Measurements from ENCODE around the gene LIG4. TPM values are rescaled to one million over a fixed set of nuclear protein-coding genes. Genes with fewer than 3 reads are reported as not detected.

The LIG4 gene
- total RNA-seq, 6 donors from 2014 or later, result 6.3 to 22.1 (median 8.5) TPM

DNA sequence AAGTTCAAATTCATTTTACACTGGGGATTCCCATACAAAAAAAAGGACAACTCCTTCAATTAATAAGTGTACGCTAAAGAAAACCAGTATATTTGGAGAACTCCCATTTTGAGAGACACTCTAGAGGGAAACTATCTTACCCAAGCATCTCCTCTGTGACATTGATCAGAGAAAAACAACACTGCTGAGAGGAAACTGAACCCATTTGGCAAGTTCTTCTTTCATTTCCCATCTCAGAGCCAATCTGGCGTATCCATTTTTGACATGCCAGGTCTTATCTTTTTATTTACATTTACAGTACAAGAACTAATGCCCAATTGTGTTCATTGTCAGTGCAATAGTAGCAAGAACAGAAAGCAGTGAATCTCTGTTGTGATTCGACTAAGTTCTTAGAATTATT is 30.1 kb downstream of the LIG4 start:
- Histone ChIP-seq H3K4me3 (no peak overlapping the region), H3K9me3 (no peaks in the 10 kb centered on the region), H3K36me3 (no peaks in the 10 kb centered on the region), H3K27ac (no peak overlapping the region), H3K27me3 (no peaks in the 10 kb centered on the region), H3K4me1 (no peaks in the 10 kb centered on the region)
- WGBS, 2 donors, result 59 to 62% methylated on average over 3 of the region's 3 CpGs
- DNase-seq (no peak), ATAC-seq (ENCODE audit: low FRiP score in 2 of 2) (no peak)
- TF ChIP-seq, protein P1, sequence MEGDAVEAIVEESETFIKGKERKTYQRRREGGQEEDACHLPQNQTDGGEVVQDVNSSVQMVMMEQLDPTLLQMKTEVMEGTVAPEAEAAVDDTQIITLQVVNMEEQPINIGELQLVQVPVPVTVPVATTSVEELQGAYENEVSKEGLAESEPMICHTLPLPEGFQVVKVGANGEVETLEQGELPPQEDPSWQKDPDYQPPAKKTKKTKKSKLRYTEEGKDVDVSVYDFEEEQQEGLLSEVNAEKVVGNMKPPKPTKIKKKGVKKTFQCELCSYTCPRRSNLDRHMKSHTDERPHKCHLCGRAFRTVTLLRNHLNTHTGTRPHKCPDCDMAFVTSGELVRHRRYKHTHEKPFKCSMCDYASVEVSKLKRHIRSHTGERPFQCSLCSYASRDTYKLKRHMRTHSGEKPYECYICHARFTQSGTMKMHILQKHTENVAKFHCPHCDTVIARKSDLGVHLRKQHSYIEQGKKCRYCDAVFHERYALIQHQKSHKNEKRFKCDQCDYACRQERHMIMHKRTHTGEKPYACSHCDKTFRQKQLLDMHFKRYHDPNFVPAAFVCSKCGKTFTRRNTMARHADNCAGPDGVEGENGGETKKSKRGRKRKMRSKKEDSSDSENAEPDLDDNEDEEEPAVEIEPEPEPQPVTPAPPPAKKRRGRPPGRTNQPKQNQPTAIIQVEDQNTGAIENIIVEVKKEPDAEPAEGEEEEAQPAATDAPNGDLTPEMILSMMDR (IDR thresholded peaks at IDR 0.05), result no peak
- TF ChIP-seq POLR2A (IDR thresholded peaks at IDR 0.05) (no peak), POLR2AphosphoS5 (IDR thresholded peaks at IDR 0.05) (no peak), EP300 (IDR thresholded peaks at IDR 0.05) (no peak)

DNA sequence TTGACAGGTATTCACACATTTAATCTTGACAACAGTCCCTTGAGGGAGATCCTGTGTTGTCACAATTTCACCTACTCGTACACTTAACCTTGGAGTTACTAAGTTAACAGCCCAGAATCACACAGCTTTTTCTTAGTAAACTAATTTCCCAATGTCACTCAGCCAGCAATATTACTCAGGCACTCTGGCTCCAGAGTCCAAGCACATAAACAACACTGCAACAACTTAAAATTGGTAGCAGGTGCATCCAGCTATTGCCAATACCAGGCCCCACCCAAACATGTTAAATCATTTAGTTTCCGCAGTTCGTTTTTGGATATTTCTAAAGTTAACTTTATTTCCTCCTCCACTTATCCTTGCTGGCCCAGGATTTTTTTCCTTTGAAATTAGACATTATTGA is 32.7 kb downstream of the LIG4 start:
- peak in 1 of 2 donors; percentile 58 for ATAC-seq (ENCODE audit: low FRiP score in 2 of 2)
- 76 to 77% methylated on average over 3 of the region's 3 CpGs for WGBS, 2 donors

DNA sequence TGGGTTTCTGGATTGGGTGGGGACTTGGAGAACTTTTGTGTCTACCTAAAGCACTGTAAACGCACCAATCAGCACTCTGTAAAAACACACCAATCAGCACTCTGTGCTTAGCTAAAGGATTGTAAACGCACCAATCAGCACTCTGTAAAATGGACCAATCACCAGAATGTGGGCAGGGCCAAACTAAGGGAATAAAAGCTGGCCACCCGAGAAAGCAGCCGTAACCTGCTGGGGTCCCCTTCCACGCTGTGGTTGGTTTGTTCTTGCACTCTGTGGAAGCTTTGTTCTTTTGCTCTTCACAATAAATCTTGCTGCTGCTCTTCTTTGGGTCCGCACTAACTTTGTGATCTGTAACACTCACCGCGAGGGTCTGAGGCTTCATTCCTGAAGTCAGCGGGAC is 37.3 kb downstream of the LIG4 start:
- H3K9me3 ChIP-seq, result peaks cover 0 to 4% (median 0%) of the 10 kb centered on the region in 4 donors
- H3K27me3 ChIP-seq, result no peaks in the 10 kb centered on the region
- H3K27ac ChIP-seq, result no peak overlapping the region
- DNase-seq (no peak), ATAC-seq (ENCODE audit: low FRiP score in 2 of 2) (no peak)
- 89 to 93% methylated on average over 9 of the region's 9 CpGs for WGBS, 2 donors
- H3K4me3 ChIP-seq, result no peak overlapping the region
- TF ChIP-seq POLR2A (IDR thresholded peaks at IDR 0.05) (no peak), POLR2AphosphoS5 (IDR thresholded peaks at IDR 0.05) (no peak), EP300 (IDR thresholded peaks at IDR 0.05) (no peak)
- TF ChIP-seq, protein P1 (IDR thresholded peaks at IDR 0.05), result no peak
- H3K36me3 ChIP-seq, result no peaks in the 10 kb centered on the region
- no peaks in the 10 kb centered on the region for H3K4me1 ChIP-seq

More for the DNA sequence above, 32.7 kb downstream of the LIG4 start:
- Histone ChIP-seq H3K4me1 (no peaks in the 10 kb centered on the region), H3K36me3 (no peaks in the 10 kb centered on the region), H3K27me3 (no peaks in the 10 kb centered on the region), H3K9me3 (no peaks in the 10 kb centered on the region), H3K4me3 (no peak overlapping the region), H3K27ac (no peak overlapping the region)
- no peak for TF ChIP-seq POLR2AphosphoS5 (IDR thresholded peaks at IDR 0.05)
- no peak for TF ChIP-seq POLR2A (IDR thresholded peaks at IDR 0.05)
- TF ChIP-seq, protein P1 (IDR thresholded peaks at IDR 0.05), result no peak
- TF ChIP-seq EP300 (IDR thresholded peaks at IDR 0.05), result no peak
- DNase-seq, result no peak

DNA sequence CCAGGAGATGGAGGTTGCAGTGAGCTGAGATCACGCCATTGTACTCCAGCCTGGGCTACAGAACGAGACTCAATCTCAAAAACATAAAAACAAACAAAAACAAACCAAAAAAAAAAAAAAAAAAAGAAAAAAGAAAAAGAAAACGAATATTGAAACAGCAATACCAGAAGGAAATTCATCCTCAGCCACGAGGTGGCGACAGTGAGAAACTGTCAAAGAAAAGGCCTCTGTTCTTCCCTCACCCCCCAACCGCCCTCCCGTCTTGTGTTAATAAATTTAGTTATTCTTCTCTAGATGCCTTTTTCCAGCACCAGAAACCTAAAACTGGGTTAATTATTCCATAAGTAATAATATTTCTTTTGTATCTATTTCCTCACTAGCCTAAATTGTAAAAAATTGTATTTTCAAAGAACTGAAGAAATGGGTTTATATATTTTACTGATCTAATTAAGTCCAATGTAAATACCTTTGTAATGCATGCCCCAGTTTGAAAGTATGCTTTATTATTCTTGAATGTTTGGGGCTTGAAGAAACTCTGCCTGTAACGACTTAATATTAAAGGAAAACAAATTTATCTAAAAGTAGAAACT is 38.6 kb downstream of the LIG4 start:
- H3K9me3 ChIP-seq, result peaks cover 0 to 6% (median 2%) of the 10 kb centered on the region in 4 donors

More for the DNA sequence above, 38.6 kb downstream of the LIG4 start:
- DNase-seq, result no peak
- Histone ChIP-seq H3K4me3 (no peak overlapping the region), H3K27ac (no peak overlapping the region), H3K36me3 (no peaks in the 10 kb centered on the region), H3K27me3 (no peaks in the 10 kb centered on the region), H3K4me1 (no peaks in the 10 kb centered on the region)
- ATAC-seq (ENCODE audit: low FRiP score in 2 of 2), result no peak
- WGBS, 2 donors, result 52 to 64% methylated on average over 8 of the region's 8 CpGs
- no peak for TF ChIP-seq POLR2A (IDR thresholded peaks at IDR 0.05)
- TF ChIP-seq, protein P1 (IDR thresholded peaks at IDR 0.05), result peak in 1 of 6 experiments; percentile 15
- no peak for TF ChIP-seq POLR2AphosphoS5 (IDR thresholded peaks at IDR 0.05)
- no peak for TF ChIP-seq EP300 (IDR thresholded peaks at IDR 0.05)

Data from upper lobe of left lung (tissue), 6 donors.